ENCODE data around the gene KRTAP5-1. TPM values are rescaled to one million over a fixed set of nuclear protein-coding genes. Genes with fewer than 3 reads are reported as not detected.

Gene KRTAP5-1
- total RNA-seq, 4 donors from 2014 or later = not detected

DNA sequence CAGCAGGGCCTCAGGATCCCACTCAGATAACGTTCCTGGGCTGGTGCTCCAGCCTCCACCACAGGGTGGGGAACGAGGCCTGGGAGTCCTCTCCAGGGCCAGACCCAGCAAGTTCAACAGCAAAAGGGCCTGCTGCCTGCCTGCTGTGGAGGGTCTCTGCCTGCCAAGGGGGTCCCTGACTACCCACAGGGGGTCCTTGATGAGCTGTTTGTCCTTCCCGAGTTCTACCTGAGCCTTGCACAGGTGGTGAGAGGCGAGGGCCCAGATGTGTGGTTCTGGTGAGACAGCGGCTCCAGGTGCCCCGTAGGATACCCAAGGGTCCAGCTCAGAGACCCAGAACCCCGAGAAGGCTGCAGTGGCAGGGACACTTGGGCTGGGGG is 17.4 kb downstream of the KRTAP5-1 start:
- no peaks in the 10 kb centered on the region for H3K9me3 ChIP-seq
- DNase-seq = no peak
- H3K36me3 ChIP-seq = peaks cover 0 to 12% (median 0%) of the 10 kb centered on the region in 3 donors
- H3K27ac ChIP-seq = peak overlapping the region in 2 of 4 donors; percentile 17 to 25
- H3K4me3 ChIP-seq = no peak overlapping the region
- peaks cover 6 to 83% (median 16%) of the 10 kb centered on the region in 4 donors for H3K4me1 ChIP-seq
- H3K27me3 ChIP-seq = no peaks in the 10 kb centered on the region
- TF ChIP-seq, protein P1, sequence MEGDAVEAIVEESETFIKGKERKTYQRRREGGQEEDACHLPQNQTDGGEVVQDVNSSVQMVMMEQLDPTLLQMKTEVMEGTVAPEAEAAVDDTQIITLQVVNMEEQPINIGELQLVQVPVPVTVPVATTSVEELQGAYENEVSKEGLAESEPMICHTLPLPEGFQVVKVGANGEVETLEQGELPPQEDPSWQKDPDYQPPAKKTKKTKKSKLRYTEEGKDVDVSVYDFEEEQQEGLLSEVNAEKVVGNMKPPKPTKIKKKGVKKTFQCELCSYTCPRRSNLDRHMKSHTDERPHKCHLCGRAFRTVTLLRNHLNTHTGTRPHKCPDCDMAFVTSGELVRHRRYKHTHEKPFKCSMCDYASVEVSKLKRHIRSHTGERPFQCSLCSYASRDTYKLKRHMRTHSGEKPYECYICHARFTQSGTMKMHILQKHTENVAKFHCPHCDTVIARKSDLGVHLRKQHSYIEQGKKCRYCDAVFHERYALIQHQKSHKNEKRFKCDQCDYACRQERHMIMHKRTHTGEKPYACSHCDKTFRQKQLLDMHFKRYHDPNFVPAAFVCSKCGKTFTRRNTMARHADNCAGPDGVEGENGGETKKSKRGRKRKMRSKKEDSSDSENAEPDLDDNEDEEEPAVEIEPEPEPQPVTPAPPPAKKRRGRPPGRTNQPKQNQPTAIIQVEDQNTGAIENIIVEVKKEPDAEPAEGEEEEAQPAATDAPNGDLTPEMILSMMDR (IDR thresholded peaks at IDR 0.05) = no peak
- TF ChIP-seq POLR2A (IDR thresholded peaks at IDR 0.05) = no peak

DNA sequence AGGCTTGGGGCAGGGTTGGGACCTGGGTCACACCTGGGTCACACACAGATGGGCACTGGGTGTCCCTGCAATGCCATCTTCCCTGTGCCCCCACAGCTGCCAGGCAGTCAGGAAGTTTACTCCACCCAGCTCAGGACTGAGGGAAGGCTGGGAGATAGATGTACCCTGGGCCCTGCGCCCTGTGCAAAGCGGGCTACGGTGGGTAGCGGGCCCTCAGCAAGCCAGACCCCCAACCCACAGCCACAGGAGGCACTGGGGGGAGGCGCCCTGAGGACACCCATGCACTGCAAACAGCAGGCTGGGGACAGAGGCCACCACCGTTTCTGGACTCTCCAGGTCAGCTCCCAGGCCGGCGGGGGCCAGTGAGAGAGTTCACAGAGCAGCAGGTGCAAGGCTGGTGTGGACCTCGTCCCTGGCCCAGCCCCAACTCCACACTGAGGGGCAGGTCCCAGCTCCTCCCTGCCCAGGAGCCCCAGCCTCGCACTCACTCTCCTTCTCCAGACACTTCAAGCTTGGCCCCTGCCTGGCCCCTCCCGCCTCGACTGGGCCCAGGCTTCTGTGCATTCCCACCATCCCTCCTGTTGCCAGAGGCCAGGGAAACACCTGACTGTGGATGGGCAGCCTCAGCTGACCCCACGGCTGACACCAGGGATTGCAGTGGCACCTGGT is 17.9 kb downstream of the KRTAP5-1 start:
- no peak overlapping the region for H3K4me3 ChIP-seq
- TF ChIP-seq, protein P1 (IDR thresholded peaks at IDR 0.05) = no peak
- TF ChIP-seq POLR2A (IDR thresholded peaks at IDR 0.05) = no peak
- DNase-seq = peak in 1 of 3 donors; percentile 67
- H3K9me3 ChIP-seq = no peaks in the 10 kb centered on the region
- H3K4me1 ChIP-seq = peaks cover 6 to 83% (median 14%) of the 10 kb centered on the region in 4 donors
- peaks cover 0 to 12% (median 0%) of the 10 kb centered on the region in 3 donors for H3K36me3 ChIP-seq
- H3K27ac ChIP-seq = peak overlapping the region in 2 of 4 donors; percentile 17 to 25
- no peaks in the 10 kb centered on the region for H3K27me3 ChIP-seq

DNA sequence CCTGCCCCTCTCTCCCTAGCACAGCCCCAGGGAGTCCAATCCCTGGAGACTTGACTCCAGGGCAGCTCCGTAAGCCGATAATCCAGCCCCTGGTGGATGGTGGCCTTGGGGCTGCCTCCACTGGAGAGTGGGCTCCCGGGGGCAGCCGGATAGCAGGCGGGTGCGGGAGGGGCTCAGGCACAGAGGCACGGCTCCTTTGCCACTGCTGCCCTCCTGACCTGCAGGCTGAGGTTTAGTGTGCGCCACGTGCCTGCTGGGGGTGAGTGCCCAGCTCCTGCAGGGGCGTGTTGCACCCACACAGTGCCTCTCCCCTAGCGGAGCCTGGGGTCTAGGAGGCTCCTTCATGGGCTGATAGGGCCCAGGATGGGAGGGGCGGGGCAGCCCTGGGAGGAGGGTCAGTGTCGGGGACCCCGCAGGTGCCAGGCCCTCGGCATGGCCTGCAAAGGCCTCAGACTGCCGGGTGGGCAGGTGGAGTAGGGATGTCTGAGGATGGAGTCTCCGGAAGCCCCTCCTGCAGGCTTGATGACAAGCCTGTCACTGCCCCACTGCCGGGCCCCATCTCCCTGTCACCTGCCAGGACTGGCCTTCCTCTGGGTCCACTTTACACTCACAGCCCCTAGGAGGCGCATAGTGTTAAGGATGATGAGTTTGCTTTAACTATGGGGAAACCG is 18.6 kb downstream of the KRTAP5-1 start:
- no peak for DNase-seq
- Histone ChIP-seq H3K4me1 (peaks cover 6 to 89% (median 13%) of the 10 kb centered on the region in 4 donors), H3K27ac (peak overlapping the region in 2 of 4 donors; percentile 17 to 25)

DNA sequence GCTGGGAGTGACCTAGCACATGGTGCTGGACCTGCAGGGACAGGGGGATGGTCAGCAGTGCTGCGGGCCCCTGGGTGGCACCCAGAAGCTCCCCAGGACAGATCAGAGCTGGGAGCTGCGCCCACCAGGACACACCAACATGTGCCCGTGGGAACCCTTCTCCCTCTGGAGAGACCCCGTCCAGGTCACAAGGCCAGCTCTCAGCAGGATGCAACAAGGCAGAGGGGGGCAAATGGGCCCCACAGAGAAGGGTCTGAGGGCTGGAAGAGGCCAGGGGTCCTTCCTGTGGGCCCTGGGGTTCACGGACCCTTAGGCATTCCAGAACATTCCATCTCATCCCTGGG is 19.2 kb downstream of the KRTAP5-1 start:
- Histone ChIP-seq H3K9me3 (no peaks in the 10 kb centered on the region), H3K27ac (no peak overlapping the region), H3K36me3 (peaks cover 0 to 21% (median 0%) of the 10 kb centered on the region in 3 donors), H3K27me3 (no peaks in the 10 kb centered on the region), H3K4me3 (no peak overlapping the region), H3K4me1 (peaks cover 5 to 88% (median 7%) of the 10 kb centered on the region in 4 donors)
- TF ChIP-seq, protein P1 (IDR thresholded peaks at IDR 0.05) = no peak
- DNase-seq = no peak

More for the DNA sequence above, 18.6 kb downstream of the KRTAP5-1 start:
- no peak overlapping the region for H3K4me3 ChIP-seq
- no peaks in the 10 kb centered on the region for H3K27me3 ChIP-seq
- H3K9me3 ChIP-seq = no peaks in the 10 kb centered on the region
- peaks cover 0 to 14% (median 0%) of the 10 kb centered on the region in 3 donors for H3K36me3 ChIP-seq
- TF ChIP-seq POLR2A (IDR thresholded peaks at IDR 0.05) = no peak
- TF ChIP-seq, protein P1 (IDR thresholded peaks at IDR 0.05) = peak in 1 of 6 experiments; percentile 13

DNA sequence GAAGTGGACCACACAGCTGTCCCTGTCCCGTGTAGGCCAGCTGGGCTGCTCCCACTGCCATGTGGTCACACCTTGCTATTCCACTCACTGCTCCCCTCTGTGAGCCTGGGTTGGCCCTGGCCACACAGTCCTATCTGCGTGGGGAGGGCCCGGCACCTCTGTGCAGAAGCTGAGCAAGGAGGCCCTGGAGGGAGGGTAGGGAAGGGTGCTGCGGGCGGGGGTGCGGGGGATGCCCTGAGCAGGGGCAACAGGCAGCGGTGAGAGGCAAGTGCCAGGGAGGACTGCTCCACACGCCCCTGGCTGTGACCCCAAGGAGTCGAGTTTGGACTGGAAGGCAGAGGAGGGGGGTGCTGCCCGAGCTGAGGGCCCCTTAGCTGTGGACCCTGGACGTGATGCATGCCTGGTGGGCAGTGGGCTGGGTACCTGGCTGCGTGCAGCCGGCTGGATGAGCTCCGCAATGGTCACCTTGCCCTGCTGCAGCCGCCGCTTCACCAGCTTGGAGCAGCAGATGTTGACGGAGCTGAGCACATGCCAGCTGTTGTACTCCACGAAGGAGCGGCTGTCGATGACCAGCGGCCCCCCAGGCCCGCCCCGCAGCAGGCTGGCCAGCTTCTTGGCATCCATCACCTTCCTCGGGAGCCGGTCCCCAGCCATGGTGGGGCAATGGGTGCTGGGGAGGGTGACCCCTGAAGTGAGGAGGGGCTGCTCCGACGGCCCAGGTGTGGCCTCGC is 19.7 kb downstream of the KRTAP5-1 start:
- TF ChIP-seq, protein P1 (IDR thresholded peaks at IDR 0.05) = no peak
- DNase-seq = no peak
- Histone ChIP-seq H3K4me3 (no peak overlapping the region), H3K27me3 (no peaks in the 10 kb centered on the region), H3K27ac (peak overlapping the region in 2 of 4 donors; percentile 20 to 35), H3K36me3 (peaks cover 0 to 21% (median 0%) of the 10 kb centered on the region in 3 donors), H3K9me3 (no peaks in the 10 kb centered on the region), H3K4me1 (peaks cover 0 to 86% (median 3%) of the 10 kb centered on the region in 4 donors)

All from Peyer's patch (tissue), 4 donors.